Peyer's patch (tissue), 4 donors: ENCODE data around the gene HOMEZ. TPM values are rescaled to one million over a fixed set of nuclear protein-coding genes. Genes with fewer than 3 reads are reported as not detected.

Source experiments
- DNase-seq, 3 donors: peaks; one replicate each; pipeline ENCODE4 v3.0.0-alpha.2; 2017 to 2019
- H3K27ac ChIP-seq, 4 donors: fragments of 200-600 bp; sonication (generic); one replicate each; pipeline ENCODE4 v1.5.1; 2016 to 2019
- H3K27me3 ChIP-seq, 2 donors: fragments of 200-600 bp; sonication (generic); one replicate each; pipeline ENCODE4 v1.5.1; 2019
- H3K36me3 ChIP-seq, 3 donors: fragments of 200-600 bp; sonication (generic); one replicate each; pipeline ENCODE4 v1.5.1; 2016 to 2019
- H3K4me1 ChIP-seq, 4 donors: fragments of 200-600 bp; sonication (generic); one replicate each; pipeline ENCODE4 v1.5.1; 2016 to 2019
- H3K4me3 ChIP-seq, 4 donors: fragments of 200-600 bp; sonication (generic); 1 replicate in 3 of 4; 2 replicates in 1 of 4; pipeline ENCODE4 v1.5.1; 2016 to 2019; ENCODE audit warnings: mild to moderate bottlenecking in 1 of 4
- H3K9me3 ChIP-seq, 4 donors: fragments of 200-600 bp; sonication (generic); one replicate each; pipeline ENCODE4 v1.5.1; 2016 to 2019; ENCODE audit warnings: mild to moderate bottlenecking in 1 of 4
- POLR2A ChIP-seq, 2 donors: fragments of 450-650 bp; IDR thresholded peaks; one replicate each; pipeline ENCODE4 v1.5.1; 2017; ENCODE audit warnings: antibody characterized with exemption in 2 of 2, mild to moderate bottlenecking in 2 of 2, moderate library complexity in 2 of 2
- total RNA-seq, 4 donors: library from RNA; depleted of rRNA; stranded (reverse); fragments of >200 nt; gene quantifications; one replicate each; pipeline ENCODE4 v1.1.0, GENCODE V29; 2016
- TF ChIP-seq, protein P1 (sequence below), 6 experiments: fragments of 450-650 bp in 4 of 6; fragments of 200-600 bp in 2 of 6; sonication (generic) in 1 of 6; IDR thresholded peaks; one replicate each; pipeline ENCODE4 v1.5.1; 2017 to 2019; ENCODE audit warnings: antibody characterized with exemption in 6 of 6, mild to moderate bottlenecking in 3 of 6, moderate library complexity in 1 of 6

The HOMEZ gene
- total RNA-seq, 4 donors from 2014 or later: 10.5 to 23.9 (median 15.0) TPM

DNA sequence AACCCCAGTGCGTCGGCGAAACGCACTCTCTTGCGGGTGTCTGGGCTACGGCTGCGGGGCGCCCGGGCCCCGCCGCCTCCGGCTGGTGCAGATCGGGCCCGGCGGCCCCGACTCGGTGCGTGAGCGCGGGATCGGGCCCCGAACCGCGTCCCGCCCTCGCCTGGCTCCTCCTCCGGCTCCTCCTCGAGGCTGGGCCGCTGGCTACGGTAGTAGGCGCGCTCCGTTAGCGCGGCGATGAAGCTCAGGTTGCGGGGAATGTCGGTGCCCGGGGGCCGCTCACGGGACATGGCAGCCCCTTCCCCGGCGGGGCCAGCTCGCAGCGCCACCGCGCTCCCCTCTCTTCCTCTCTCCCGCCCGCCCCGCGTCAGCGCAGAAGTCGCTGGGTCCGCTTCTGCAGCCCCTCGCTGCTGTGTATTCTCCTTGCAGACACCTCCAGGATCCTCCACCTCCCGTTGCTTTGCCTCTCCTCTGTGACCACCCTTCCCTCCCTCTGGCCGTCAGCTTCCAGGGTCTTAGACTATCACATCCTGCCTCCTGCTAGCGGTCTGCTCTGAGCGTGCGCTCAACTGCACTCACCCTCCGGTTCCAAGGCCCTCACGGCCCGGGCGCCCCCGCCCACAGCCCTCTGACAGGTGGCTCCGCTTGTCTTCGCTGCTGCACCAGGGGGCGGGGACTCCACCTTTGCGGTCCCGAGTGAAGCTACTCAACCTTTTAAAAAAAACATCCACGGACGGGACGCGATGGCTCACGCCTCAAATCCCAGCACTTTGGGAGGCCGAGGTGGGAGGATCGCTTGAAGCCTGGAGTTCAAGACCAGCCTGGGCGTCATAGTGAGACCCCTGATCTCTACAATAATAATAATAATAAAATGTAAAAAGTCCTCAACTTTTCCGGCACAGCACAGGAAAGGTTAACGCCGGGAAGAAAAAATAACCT is 16.6 kb upstream of the HOMEZ start, which contains the start of gene PPP1R3E:
Gene PPP1R3E (minus strand): TSS at position 570 of the 936 bp plus-strand sequence. CDS start 283 bp downstream, at position 287.
- H3K36me3 ChIP-seq: peaks cover 0 to 13% (median 0%) of the 10 kb centered on the region in 3 donors
- H3K27ac ChIP-seq: peak within 1 kb of the TSS; percentile 97 to 100 (median 100)
- H3K4me3 ChIP-seq: peak within 1 kb of the TSS; percentile 76 to 96 (median 82)
- H3K27me3 ChIP-seq: no peaks in the 10 kb centered on the region
- TF ChIP-seq, protein P1, sequence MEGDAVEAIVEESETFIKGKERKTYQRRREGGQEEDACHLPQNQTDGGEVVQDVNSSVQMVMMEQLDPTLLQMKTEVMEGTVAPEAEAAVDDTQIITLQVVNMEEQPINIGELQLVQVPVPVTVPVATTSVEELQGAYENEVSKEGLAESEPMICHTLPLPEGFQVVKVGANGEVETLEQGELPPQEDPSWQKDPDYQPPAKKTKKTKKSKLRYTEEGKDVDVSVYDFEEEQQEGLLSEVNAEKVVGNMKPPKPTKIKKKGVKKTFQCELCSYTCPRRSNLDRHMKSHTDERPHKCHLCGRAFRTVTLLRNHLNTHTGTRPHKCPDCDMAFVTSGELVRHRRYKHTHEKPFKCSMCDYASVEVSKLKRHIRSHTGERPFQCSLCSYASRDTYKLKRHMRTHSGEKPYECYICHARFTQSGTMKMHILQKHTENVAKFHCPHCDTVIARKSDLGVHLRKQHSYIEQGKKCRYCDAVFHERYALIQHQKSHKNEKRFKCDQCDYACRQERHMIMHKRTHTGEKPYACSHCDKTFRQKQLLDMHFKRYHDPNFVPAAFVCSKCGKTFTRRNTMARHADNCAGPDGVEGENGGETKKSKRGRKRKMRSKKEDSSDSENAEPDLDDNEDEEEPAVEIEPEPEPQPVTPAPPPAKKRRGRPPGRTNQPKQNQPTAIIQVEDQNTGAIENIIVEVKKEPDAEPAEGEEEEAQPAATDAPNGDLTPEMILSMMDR (IDR thresholded peaks at IDR 0.05): no peak
- TF ChIP-seq POLR2A (IDR thresholded peaks at IDR 0.05): peak in 1 of 2 donors; percentile 14
- H3K9me3 ChIP-seq: no peaks in the 10 kb centered on the region
- peaks cover 0 to 29% (median 5%) of the 10 kb centered on the region in 4 donors for H3K4me1 ChIP-seq
- peak; percentile 88 to 96 (median 96) for DNase-seq

- peak overlapping the region; percentile 76 to 96 (median 82) for H3K4me3 ChIP-seq
- no peak for DNase-seq
- H3K27me3 ChIP-seq: no peaks in the 10 kb centered on the region
- peaks cover 0 to 19% (median 0%) of the 10 kb centered on the region in 3 donors for H3K36me3 ChIP-seq
- peak overlapping the region; percentile 97 to 100 (median 100) for H3K27ac ChIP-seq
- H3K4me1 ChIP-seq: peaks cover 0 to 25% (median 4%) of the 10 kb centered on the region in 4 donors
- TF ChIP-seq POLR2A (IDR thresholded peaks at IDR 0.05): peak; percentile 68 to 69
- TF ChIP-seq, protein P1 (IDR thresholded peaks at IDR 0.05): no peak
- no peaks in the 10 kb centered on the region for H3K9me3 ChIP-seq
These were observed 16.0 kb upstream of the HOMEZ start for GRCh38 chr14:23301969-23302289.

- peaks cover 0 to 25% (median 4%) of the 10 kb centered on the region in 4 donors for H3K4me1 ChIP-seq
- H3K27ac ChIP-seq: peak overlapping the region; percentile 97 to 100 (median 100)
- peak overlapping the region; percentile 76 to 96 (median 82) for H3K4me3 ChIP-seq
- DNase-seq: peak; percentile 94 to 99 (median 98)
- H3K9me3 ChIP-seq: no peaks in the 10 kb centered on the region
- H3K36me3 ChIP-seq: peaks cover 0 to 19% (median 0%) of the 10 kb centered on the region in 3 donors
- TF ChIP-seq, protein P1 (IDR thresholded peaks at IDR 0.05): peak; percentile 73 to 95 (median 82)
- TF ChIP-seq POLR2A (IDR thresholded peaks at IDR 0.05): peak; percentile 28 to 71
- no peaks in the 10 kb centered on the region for H3K27me3 ChIP-seq
These were observed 15.5 kb upstream of the HOMEZ start for GRCh38 chr14:23301288-23301968.

DNA sequence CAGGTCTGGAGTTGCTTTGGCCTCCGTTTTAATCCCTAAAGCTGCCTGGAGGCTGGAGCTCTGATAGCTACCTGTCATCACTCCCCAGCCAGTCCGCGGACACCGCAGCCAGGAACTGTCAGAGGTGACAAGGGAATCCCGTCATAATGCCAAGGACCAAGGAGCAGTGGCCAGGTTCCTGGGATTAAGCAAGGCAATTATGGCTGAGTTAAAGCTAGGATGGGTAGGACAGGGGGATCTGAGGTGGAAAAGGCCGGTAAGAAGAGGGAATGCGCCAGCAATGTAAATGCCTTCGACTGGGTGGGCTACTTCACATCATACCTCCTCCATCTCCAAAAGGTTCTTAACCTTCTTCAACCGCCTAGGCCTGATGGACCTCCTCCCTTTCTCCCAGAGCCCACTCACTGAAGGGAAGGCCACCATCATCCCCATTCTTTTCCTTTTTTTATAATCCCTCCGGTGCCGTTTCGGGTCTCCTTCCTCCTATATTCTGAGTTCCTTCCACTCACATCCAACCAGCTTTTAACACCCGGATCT is 14.8 kb upstream of the HOMEZ start:
- H3K36me3 ChIP-seq: peaks cover 0 to 19% (median 0%) of the 10 kb centered on the region in 3 donors
- peak overlapping the region; percentile 97 to 100 (median 100) for H3K27ac ChIP-seq
- H3K27me3 ChIP-seq: no peaks in the 10 kb centered on the region

More for the DNA sequence above, 14.8 kb upstream of the HOMEZ start:
- TF ChIP-seq POLR2A (IDR thresholded peaks at IDR 0.05): peak in 1 of 2 donors; percentile 11
- TF ChIP-seq, protein P1 (IDR thresholded peaks at IDR 0.05): no peak
- peaks cover 0 to 19% (median 2%) of the 10 kb centered on the region in 4 donors for H3K4me1 ChIP-seq
- DNase-seq: peak; percentile 45 to 76 (median 73)
- peak overlapping the region; percentile 76 to 96 (median 82) for H3K4me3 ChIP-seq
- H3K9me3 ChIP-seq: no peaks in the 10 kb centered on the region
